Measurements from ENCODE around the gene SYNGR2.

SYNGR2 gene

DNA sequence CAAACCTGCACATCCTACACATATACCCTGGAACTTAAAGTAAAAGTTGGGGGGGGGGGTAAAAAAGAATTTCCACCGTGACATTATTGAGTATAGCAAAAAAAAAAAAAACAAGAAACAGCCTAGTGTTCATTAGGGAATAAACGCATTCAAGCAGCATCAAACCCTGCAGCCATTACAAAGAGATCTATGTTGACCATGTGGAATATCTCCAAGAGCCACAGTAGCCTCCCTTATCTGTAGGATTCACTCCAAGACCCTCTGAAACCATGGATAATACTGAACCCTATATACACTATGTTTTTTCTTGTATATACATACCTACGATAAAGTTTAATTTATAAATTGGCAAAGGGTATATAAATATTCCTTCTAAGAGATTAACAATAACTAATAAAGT, 40.1 kb downstream of the SYNGR2 start:
- DNase-seq, result no peak

DNA sequence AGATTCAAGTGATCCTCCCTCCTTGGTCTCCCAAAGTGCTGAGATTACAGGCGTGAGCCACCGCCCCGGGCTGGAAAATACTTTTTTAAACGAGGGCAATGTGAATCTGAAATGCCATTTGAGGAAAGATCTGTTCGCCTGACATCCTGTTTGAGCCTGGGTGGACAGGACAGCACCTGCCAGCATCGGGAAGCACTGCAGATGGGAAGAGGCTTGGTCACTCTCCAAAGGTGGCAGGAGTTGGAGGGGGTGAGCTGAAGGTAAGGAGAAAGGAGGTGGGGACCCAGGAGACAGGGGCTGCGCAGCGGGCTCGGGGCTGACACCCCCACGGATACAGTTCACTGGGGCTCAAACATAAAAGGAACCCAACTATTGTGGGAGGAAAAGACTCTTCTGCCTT, 41.7 kb downstream of the SYNGR2 start:
- no peak for DNase-seq

DNA sequence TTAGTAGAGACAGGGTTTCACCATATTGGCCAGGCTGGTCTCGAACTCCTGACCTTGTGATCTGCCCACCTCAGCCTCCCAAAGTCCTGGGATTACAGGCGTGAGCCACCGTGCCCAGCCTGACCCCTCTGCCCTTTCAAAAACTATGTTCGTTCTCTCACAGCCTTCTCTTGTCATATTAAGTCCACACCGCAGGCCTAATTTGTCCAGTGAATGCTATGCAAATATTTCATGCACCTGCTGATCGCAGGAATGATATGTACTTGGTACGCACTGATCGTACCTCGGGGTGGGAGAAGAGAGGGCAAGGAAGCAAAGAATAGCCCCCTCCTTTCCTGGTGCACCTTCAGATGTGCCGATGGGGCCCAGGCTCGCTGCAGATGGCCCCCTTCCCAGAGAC, 42.7 kb downstream of the SYNGR2 start:
- no peak for DNase-seq

- peak; percentile 91 for DNase-seq
Measured at GRCh38 chr17:78214016-78214705, 45.8 kb downstream of the SYNGR2 start, which contains the start of gene BIRC5. TSS of gene BIRC5 (plus strand) at chr17:78214253. CDS start at chr17:78214317, 64 bp downstream.

GRCh38 chr17:78214706-78215061, 46.3 kb downstream of the SYNGR2 start:
- peak; percentile 28 for DNase-seq

DNA sequence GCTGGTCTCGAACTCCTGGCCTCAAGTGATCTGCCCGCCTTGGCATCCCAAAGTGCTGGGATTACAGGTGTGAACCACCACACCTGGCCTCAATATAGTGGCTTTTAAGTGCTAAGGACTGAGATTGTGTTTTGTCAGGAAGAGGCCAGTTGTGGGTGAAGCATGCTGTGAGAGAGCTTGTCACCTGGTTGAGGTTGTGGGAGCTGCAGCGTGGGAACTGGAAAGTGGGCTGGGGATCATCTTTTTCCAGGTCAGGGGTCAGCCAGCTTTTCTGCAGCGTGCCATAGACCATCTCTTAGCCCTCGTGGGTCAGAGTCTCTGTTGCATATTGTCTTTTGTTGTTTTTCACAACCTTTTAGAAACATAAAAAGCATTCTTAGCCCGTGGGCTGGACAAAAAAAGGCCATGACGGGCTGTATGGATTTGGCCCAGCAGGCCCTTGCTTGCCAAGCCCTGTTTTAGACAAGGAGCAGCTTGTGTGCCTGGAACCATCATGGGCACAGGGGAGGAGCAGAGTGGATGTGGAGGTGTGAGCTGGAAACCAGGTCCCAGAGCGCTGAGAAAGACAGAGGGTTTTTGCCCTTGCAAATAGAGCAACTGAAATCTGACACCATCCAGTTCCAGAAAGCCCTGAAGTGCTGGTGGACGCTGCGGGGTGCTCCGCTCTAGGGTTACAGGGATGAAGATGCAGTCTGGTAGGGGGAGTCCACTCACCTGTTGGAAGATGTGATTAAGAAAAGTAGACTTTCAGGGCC, 51.2 kb downstream of the SYNGR2 start:
- DNase-seq, result no peak
